ENCODE data around the gene PSME2. TPM values are rescaled to one million over a fixed set of nuclear protein-coding genes. Genes with fewer than 3 reads are reported as not detected.
A peak's percentile ranks its signal among the peaks of the same experiment; 100 is the strongest.

Gene PSME2
- total and polyA plus RNA-seq, 2 of the 13 experiments (the other 11 are each of a cell fraction or from before 2014, with no cell fraction given): 332 to 716 TPM

GRCh38 chr14:24139272-24139934 is 7.0 kb downstream of the PSME2 start:
- Histone ChIP-seq H3K4me3 (replicated peaks in 1 of 3; ENCODE audit: insufficient read depth in 1 of 3, low read depth in 2 of 3, low read length in 3 of 3) (peak overlapping the region; percentile 83 to 99 (median 95)), H3K79me2 (ENCODE audit: insufficient read depth, low read length) (peaks cover 44% of the 10 kb centered on the region), H3K27me3 (ENCODE audit: control insufficient read depth in 1 of 2, insufficient read depth in 2 of 2, low read length in 2 of 2) (no peaks in the 10 kb centered on the region; a peak in 1 of 5 replicates), H3K27ac (ENCODE audit: extremely low read length, insufficient read depth, low read length) (no peak overlapping the region), H3K9ac (ENCODE audit: insufficient read depth, low read depth, low read length) (peak overlapping the region; percentile 93; the same call in 1 of the 2 replicates), H3K4me1 (ENCODE audit: insufficient read depth, low read length) (peaks cover 73% of the 10 kb centered on the region), H4K20me1 (ENCODE audit: insufficient read depth, low read length) (peaks cover 11% of the 10 kb centered on the region), H2AFZ (ENCODE audit: low read length) (no peak overlapping the region), H3K4me2 (ENCODE audit: low read depth, low read length) (peak overlapping the region; percentile 88), H3K36me3 (replicated peaks in 1 of 2; ENCODE audit: control insufficient read depth in 1 of 2, insufficient read depth in 2 of 2, low read length in 2 of 2) (peaks cover 25 to 43% of the 10 kb centered on the region in 2 experiments), H3K9me3 (ENCODE audit: low read length) (no peaks in the 10 kb centered on the region)
- ChIA-PET CTCF (ENCODE audit: low intra/inter-chr PET ratio, low total read pairs) (interaction anchor here (1.4 kb wide), 1 partner anchor 22 kb away, joined by 6 read pairs; the partner anchor contains the start of gene IRF9), POLR2A (interaction anchor here (0.9 to 22.7 kb wide), 13 partner anchors 7 to 1044 kb away, joined by 3 to 977 read pairs (median 36); partner anchors contain the start of genes ACIN1, C14orf119, CARMIL3 and CHMP4A)
- DNase-seq (ENCODE audit: low spot score) (peak; percentile 72), FAIRE-seq (peak; percentile 18), ATAC-seq (no peak)
- 87% methylated on average over 9 of the region's 9 CpGs for WGBS (ENCODE audit: low lambda C conversion rate)
- in situ Hi-C loops (cut with HindIII; ENCODE audit: extremely low pct_ligation_motif_present, low pct_unique_long_range_greater_than_20kb) (loop anchor here (25.0 kb wide), 1 partner anchor 827 kb away; the partner anchor contains the start of genes BCL2L2, PABPN1 and PPP1R3E), intact Hi-C loops (cut with micrococcal nuclease; ENCODE audit: unreplicated experiment) (no loop called here)
- BruUV-seq (replicated peaks): no TSS peak
- TF ChIP-seq ZNF281 (CRISPR knock-in tag; IDR thresholded peaks at IDR 0.05; ENCODE audit: borderline replicate concordance) (0 out of 2 replicates have a peak, but pooled peaks have one; percentile 38), HNRNPH1 (optimal IDR thresholded peaks at IDR 0.05; ENCODE audit: low read depth, low read length) (peak; percentile 30), ZNF33B (CRISPR knock-in tag; IDR thresholded peaks at IDR 0.05) (0 out of 2 replicates have a peak, but pooled peaks have one; percentile 10), ZNF784 (CRISPR knock-in tag; IDR thresholded peaks at IDR 0.05; ENCODE audit: borderline replicate concordance) (0 out of 2 replicates have a peak, but pooled peaks have one; percentile 73), AGO2 (optimal IDR thresholded peaks at IDR 0.05; ENCODE audit: low read depth, low read length) (peak; percentile 42), RAD21 (CRISPR knock-in tag; IDR thresholded peaks at IDR 0.05) (peak; percentile 68), CSRNP2 (CRISPR knock-in tag; conservative IDR thresholded peaks at IDR 0.05; ENCODE audit: low read depth) (no peak), CBFB (CRISPR knock-in tag; IDR thresholded peaks at IDR 0.05) (peak; percentile 45; the same call in 1 of the 2 replicates), KLF11 (CRISPR knock-in tag; IDR thresholded peaks at IDR 0.05) (no peak), POLR2G (IDR thresholded peaks at IDR 0.05; ENCODE audit: low read depth, low read length) (peak; percentile 25; the same call in 1 of the 2 replicates), ZNF746 (CRISPR knock-in tag; IDR thresholded peaks at IDR 0.05) (no peak), ZBTB2 (CRISPR knock-in tag; IDR thresholded peaks at IDR 0.05; ENCODE audit: low read depth) (no peak), YY1 (IDR thresholded peaks at IDR 0.05; ENCODE audit: insufficient read depth, insufficient replicate concordance, low read depth, low read length) (no peak), CBX5 (CRISPR knock-in tag; IDR thresholded peaks at IDR 0.05; ENCODE audit: borderline replicate concordance) (peak; percentile 82), TFDP1 (CRISPR knock-in tag; IDR thresholded peaks at IDR 0.05; ENCODE audit: borderline replicate concordance) (peak; percentile 35; the same call in 1 of the 2 replicates)
